M059J (cell line): ENCODE results near the gene A1BG. TPM values are rescaled to one million over a fixed set of nuclear protein-coding genes. Genes with fewer than 3 reads are reported as not detected.
"Not testable (repeated sequence)": the region's sequence is repeated elsewhere in the genome, so short reads cannot be mapped to it uniquely, and the experiment has no call there.

ENCODE experiments used
- DNase-seq: peaks from one replicate; pipeline ENCODE4 v3.0.0-alpha.2; 2012; ENCODE audit warnings: low read depth
- total RNA-seq: library from RNA; depleted of rRNA; stranded (reverse); fragments of >200 nt; shearing (Covaris generic); gene quantifications from 2 replicates; pipeline ENCODE4 v1.2.3, GENCODE V29; 2014

A1BG gene
- total RNA-seq, 1 experiment from 2014 or later, result 68.9 TPM

GRCh38 chr19:58385891-58386575 lies 32.7 kb upstream of the A1BG start:
- no peak for DNase-seq

- no peak for DNase-seq
Observed at GRCh38 chr19:58385313-58385890, 32.1 kb upstream of the A1BG start.

DNA sequence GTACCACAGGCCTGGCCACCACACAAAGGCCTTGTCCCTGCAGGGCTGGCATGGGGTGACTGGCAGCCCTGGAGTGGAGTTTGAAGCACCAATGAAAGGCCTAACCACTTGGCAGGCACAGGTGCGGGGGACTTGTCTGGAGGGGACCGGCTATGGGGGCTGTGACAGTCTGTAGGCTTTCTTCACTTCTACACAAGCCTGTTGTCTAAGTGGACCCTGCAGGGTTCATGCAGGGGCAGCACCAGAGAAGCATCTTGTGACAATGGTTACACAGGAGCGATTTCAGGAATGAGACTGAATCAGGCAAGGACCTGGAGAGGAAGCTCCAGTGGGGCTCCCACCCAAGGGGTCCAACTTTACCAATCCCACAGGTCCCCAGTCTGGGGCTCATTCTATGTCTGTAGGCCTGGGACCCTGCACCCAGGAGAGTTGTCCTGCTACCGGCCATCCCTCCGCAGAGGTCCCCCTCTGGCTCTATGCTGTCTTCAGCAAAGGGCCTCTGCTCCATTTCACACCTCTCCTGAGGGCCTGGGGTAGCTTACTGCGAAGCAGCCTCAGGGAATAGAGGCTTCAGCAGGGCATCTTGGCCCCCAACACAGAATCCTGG lies 29.8 kb upstream of the A1BG start:
- DNase-seq, result no peak

DNA sequence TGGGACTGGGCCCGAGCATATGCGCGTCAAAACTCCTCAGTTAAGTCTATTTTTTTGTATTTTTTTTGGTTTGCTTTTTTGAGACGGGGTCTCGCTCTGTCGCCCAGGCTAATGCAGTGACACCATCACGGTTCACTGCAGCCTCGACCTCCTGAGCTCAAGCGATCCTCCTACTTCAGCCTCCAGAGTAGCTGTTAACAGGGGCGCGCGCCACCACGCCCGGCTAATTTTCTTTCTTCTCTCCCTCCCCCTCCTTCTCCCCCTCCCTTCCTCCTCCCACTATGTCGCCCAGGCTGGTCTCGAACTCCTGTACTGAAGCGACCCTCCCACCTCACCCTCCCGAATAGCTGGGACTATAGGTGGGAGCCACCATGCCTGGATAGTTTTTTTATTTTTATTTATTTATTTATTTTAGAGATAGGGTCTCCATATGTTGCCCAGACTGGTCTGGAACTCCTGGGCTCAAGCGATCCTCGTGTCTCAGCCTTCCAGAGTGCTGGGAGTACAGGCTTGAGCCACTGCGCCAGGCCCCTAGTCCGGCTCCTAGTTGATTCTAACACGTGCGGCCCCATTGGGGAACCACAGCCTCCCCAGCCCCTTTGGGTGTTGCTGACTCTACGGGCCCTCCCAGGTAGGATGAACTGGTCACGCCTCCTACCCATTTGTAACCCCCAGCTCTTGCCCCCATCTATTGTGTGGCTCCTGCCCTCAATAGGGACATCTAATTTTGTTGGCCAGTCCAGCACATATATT lies 28.3 kb upstream of the A1BG start:
- no peak for DNase-seq

GRCh38 chr19:58380662-58381459 lies 27.6 kb upstream of the A1BG start, which contains the start of gene ZNF837:
TSS of gene ZNF837 (minus strand) at chr19:58381030. CDS start at chr19:58369332, 11,698 bp downstream.
- DNase-seq, result peak; percentile 100

DNA sequence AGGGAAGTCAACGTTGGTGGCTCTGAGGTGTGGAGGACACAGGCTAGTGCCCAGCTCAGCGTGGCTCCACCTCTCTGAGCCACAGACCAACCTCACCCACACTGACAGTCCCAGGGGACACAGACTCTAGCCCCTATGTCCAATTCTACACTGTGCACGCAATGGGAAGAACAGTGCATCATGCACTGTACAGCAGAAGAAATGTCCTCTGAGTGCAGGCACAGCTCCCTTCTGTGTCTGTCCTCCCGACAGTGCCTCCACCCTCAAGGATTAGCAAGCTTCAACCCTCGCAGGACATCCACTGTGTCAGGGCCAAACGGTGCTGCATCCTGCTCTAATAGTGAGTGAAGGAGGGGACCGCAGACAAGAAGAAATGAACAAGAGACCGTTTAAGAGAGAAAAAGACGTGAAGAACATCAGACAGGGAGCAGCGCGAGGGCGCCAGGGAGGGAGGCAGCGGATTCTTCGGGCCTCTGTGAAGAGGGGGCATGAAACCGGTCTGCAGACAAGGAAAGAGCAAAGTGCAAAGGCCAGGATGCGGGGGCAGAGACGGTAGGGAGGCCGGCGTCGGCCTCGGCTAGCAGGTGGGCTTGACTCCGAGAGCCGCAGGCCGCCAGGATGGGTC lies 26.9 kb upstream of the A1BG start:
- DNase-seq, result peak; percentile 21

DNA sequence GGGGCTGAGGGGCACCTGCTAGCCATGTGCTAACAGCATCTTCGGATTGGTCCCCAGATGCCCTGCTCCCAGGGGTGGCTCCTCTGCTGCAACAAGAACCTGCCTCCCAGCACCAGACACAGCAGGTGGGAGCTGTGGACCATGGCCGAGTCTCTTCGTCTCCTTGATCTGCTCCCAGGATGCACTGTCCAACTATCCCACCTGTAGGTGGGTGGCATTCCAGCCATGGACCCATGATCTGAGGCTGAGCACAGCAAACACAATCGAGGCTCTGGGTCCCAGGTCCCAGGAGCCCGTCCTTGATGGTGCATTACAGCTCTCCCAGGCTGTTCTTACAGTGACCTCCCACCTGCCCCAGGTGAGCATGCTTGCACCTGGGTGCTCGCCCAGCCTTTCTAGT lies 26.0 kb upstream of the A1BG start:
- DNase-seq, result no peak

- not testable (repeated sequence) for DNase-seq
Observed at GRCh38 chr19:58376724-58377123, 23.4 kb upstream of the A1BG start.

DNA sequence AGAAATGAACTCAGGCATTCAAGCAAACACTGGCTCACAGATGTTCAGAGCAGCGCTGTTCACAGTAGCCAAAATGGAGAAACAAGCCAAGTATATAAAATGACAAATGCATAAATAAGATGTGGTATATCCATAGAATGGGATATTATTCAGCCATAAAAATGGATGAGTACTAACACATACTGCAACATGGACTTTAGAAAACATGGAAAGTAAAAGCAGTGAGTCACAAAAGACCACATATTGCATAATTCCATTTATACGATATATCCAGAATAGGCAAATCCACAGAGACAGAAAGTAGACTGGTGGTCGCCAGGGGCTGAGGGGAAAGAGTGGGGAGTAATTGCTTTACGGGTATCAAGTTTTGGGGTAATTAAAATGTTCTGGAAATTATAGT lies 20.9 kb upstream of the A1BG start:
- DNase-seq, result no peak

DNA sequence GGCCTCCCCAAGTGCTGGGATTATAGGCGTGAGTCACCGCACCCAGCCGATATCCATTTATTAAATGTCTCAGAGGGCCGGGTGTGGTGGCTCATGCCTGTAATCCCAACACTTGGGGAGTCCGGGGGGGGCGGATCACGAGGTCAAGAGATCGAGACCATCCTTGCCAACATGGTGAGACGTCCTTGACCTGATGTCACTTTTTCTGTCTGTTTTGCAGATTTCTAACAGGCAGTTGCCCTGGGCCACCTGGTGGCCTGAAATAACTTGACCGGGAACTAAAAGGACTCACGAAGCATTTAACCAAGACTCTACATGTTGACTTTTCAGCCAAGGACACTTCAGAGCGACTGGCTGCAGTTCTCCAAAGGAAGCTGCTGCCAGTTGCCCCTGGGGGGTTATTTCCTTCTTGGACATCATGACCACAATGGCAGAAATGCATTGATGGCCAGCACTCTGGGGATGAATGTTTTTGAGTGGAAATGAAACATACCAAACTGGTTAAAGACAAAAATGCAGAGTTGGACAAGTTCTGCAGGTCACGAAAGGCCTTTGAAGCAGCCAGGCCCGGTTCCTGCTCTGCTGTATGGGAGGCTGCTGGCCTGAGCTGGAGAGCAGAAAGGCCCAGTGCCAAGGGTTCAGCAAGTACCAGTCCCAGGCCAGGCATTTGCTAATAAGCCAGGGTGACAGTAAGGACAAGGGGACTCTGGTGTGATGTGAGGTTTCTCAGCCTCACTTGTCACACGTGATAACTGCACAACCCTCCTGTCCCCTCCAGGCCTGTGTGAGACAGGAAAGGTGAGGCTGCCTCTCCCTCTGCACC lies 19.2 kb upstream of the A1BG start:
- no peak for DNase-seq

DNA sequence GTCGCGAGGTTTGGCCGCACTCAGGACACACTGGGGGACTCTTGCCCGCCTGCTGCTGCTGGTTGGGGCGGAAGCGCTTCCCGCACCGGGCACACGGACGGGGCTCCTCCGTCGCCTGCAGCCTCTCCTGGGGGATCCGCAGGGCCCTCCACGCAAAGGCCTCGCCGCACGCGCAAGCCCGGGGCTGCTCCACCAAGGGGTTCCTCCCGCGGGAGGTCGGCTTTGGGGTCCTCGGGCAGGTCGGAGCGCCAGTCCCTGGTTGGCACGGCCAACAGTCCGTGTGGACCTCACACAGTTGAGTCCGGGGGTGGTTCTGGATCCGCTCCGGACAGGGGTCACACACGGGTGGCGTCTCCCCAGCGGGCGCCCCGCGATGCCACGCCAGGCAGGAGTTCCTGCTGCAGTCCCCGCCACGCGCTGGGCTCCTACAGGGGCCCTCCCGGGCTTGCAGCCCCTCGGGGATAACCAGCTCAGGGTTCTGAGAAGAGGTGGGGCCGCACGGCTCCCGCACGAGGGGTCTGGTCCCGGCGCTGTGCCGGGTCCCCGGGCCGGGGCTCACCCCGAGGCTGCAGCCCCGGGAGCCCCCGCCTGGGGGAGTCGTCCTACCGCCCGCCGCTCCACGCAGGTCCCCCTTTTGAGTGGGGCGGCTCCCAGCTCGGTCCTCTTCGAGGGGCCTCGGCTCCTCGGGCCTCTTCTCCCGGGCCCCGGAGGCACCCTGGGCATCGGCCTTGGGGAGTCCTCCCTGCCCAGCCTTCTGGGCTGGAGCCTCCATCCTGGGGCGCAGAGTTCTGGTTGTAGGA lies 15.5 kb upstream of the A1BG start:
- DNase-seq, result no peak

DNA sequence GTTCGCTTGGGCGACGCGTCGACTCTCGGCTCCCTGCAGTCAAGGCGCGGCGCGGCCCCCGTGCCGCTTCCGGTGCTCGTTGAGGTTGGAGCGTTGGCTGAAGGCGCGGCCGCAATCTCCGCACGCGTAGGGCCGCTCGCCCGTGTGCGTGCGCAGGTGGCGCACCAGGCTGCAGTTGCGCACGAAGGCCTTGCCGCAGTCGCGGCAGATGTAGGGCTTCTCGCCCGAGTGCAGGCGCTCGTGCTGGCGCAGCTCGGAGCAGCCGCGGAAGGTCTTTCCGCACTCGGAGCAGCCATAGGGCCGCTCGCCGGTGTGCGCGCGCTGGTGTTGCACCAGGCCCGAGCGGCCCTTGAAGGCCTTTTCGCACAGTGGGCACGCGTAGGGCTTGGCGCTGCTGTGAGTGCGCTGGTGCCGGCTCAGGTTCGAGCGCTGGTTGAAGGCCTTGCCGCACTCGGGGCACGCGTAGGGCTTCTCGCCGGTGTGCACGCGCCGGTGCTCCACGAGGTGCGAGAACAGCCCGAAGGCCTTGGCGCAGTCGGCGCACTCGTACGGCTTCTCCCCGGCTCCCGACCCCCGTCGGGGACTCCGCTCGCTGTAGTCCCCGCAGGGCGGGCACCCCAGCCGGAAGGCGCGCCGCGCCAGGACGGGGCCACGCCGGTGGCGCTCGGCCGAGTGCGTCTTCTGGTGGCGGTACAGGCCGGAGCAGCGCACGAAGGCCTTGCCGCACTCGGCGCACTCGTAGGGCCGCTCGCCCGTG lies 14.6 kb upstream of the A1BG start:
- no peak for DNase-seq

DNA sequence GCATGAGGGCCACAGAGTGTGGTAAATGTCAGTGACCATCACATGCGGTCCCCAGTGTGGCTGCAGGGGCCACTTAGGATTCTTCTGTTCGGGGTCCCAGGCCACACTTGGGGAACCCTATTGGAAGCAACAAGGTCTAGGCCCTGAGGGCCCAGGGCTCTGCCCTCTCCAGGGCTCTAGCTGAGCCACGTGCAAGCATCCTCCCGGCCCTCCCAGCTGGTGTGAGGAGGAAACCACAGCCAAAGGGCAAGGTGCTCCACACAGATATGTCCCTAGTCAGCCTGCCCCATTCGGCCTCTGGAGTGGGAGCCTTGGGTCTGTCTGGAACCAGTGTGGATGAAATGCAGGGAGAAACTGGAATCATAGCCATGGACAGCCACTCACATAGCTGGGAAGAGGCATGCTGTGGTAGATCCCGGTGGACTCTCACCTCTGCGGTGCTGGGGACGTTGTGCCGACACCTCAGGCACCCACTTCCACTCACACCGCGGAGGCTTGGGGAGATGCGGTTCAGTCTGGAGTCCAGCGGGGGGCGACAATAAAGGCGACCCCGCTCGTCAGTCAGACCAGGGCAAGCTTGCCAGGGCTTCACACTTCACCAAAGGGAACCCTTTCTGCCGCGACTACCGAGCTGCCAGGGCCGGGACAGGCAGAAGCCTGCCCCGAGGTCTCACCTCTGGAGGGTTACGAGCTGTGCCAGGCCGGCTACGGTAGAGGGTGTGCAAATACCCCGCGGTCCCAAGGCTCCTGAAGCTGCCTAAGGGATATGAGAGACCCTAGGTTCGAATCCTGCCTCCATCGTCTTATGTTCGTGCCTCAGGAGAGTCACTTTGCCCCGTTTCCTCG lies 13.5 kb upstream of the A1BG start:
- no peak for DNase-seq

DNA sequence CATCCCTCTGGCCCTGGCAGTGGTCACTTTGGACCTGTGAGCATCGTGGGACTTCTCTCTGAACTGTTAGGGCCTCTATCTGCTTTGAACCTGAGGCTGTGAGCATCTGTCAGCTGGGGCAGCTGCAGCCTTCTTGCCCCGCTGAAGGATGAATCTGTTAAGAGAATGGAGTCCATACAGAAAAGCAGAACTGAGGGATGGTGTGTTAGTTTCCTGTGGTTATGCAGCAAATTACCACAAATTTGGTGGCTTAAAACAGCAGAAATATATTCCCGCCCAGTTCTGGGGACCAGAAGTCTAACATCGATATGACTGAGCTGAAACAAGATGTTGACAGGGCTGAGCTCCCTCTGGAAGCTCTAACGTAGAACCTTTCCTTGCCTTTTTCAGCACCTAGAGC lies 10.9 kb upstream of the A1BG start:
- DNase-seq, result no peak

DNA sequence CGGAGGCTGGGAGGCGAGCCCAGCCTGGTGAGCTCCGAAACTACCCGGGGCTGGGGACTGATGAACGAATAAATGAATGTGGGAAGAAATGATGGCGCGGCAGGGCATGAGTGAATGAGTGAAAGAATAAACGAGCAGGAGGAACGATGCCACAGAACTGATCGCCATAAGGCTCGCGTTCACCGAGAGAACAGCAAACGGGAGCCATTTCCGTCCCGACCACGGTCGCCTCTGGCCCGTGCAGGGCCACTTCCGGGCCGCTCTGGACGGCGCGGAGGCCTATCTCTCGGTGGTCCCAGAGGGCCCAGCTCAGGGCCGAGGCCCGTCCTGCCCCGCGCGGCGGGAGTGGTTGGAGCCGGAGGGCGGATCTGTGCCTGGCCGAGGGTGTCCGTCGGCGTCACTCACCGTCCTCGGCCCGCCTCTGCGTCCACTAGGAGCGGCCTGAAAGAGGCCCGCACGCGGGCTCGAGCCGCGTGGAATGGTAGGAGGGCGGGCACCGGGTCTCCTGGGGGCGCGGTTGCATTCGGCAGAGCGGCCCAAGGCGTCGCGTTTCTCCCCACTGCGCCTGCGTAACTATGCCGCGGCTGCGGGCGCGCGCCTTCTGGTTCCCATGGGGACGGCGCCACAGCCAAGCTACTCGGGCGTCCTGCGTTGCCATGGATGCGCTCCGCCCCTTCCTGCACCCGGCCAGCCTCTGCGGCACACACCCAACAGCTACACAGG lies 9.1 kb upstream of the A1BG start, which contains the start of gene ZNF497:
ZNF497 (minus strand) TSS at position 480 of the 723 bp plus-strand sequence. CDS start 5,116 bp downstream, outside the sequence.
- peak; percentile 95 for DNase-seq

DNA sequence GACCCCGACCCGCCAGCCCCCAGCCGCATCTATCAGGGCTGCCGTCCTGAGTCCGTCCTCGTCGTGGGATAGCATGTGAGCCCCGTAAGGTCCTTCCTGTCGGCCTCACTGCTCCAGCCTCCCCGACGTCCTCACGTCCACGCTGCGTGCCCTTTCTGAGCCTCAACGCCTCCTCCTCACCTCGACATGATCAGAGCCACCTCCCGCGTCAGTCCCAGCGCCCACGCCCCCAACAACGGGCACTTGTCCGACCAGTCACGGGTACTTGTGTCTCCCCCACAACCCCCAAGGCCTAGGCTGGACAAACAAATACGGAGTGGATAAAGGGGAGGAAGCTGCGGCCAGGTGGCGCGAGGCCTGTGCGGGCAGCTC lies 8.6 kb upstream of the A1BG start:
- peak; percentile 52 for DNase-seq
